Activated CD4-positive, alpha-beta memory T cell treated with anti-CD3 and anti-CD28 coated beads, Interleukin-2, amount 10 ng/mL, durations not matched to agents 7 days and 5 days (primary cell): Measurements from ENCODE around the gene FERMT2. TPM values are rescaled to one million over a fixed set of nuclear protein-coding genes. Genes with fewer than 3 reads are reported as not detected.
"Not testable (repeated sequence)": the region's sequence is repeated elsewhere in the genome, so short reads cannot be mapped to it uniquely, and the experiment has no call there.

Experiments
- CTCF ChIA-PET: fragments of 350-600 bp; sonication (Branson Sonifier 250); formaldehyde crosslinking; loops from one replicate; lab custom pipeline; 2021; ENCODE audit warnings: antibody characterized with exemption, inconsistent platforms; lab: Charles Lee
- POLR2A ChIA-PET: fragments of 350-600 bp; sonication (Branson Sonifier 250); formaldehyde crosslinking; loops from one replicate; lab custom pipeline; 2021; ENCODE audit warnings: antibody characterized with exemption; lab: Charles Lee
- DNase-seq: peaks from one replicate; pipeline ENCODE4 v3.0.0-alpha.2; 2020
- H3K27ac Mint-ChIP-seq: one replicate; pipeline ENCODE4 v1.8.0; 2021; ENCODE audit warnings: mild to moderate bottlenecking, mixed read lengths
- H3K27me3 Mint-ChIP-seq: one replicate; pipeline ENCODE4 v1.8.0; 2021; ENCODE audit warnings: mixed read lengths
- H3K36me3 Mint-ChIP-seq: one replicate; pipeline ENCODE4 v1.8.0; 2021; ENCODE audit warnings: low read depth, mixed read lengths
- H3K4me1 Mint-ChIP-seq: one replicate; pipeline ENCODE4 v1.8.0; 2021; ENCODE audit warnings: mixed read lengths
- H3K4me3 Mint-ChIP-seq: one replicate; pipeline ENCODE4 v1.8.0; 2021; ENCODE audit warnings: mild to moderate bottlenecking, mixed read lengths
- H3K9me3 Mint-ChIP-seq: one replicate; pipeline ENCODE4 v1.8.0; 2021; ENCODE audit warnings: mixed read lengths
- total RNA-seq, 2 experiments: library from RNA; stranded (reverse); gene quantifications; one replicate each; pipeline ENCODE4 v1.2.3, GENCODE V29; 2021

Gene FERMT2
- total RNA-seq, 2 experiments from 2014 or later = 1.8 to 2.8 TPM

GRCh38 chr14:52864893-52865292, 86.0 kb downstream of the FERMT2 start:
- DNase-seq, H3K4me1 Mint-ChIP-seq, CTCF ChIA-PET, H3K4me3 Mint-ChIP-seq, H3K9me3 Mint-ChIP-seq, POLR2A ChIA-PET, H3K36me3 Mint-ChIP-seq, H3K27me3 Mint-ChIP-seq, H3K27ac Mint-ChIP-seq: not testable (repeated sequence)

- no peaks in the 10 kb centered on the region for H3K4me1 Mint-ChIP-seq
- H3K27me3 Mint-ChIP-seq = no peaks in the 10 kb centered on the region
- no peaks in the 10 kb centered on the region for H3K9me3 Mint-ChIP-seq
- no peak overlapping the region for H3K27ac Mint-ChIP-seq
- no peaks in the 10 kb centered on the region for H3K36me3 Mint-ChIP-seq
- CTCF ChIA-PET = no interaction called here
- POLR2A ChIA-PET = no interaction called here
- no peak overlapping the region for H3K4me3 Mint-ChIP-seq
- no peak for DNase-seq
Measured at GRCh38 chr14:52863334-52863700, 87.5 kb downstream of the FERMT2 start.

GRCh38 chr14:52862632-52863333, 88.1 kb downstream of the FERMT2 start:
- Mint-ChIP-seq H3K9me3 (no peaks in the 10 kb centered on the region), H3K27me3 (no peaks in the 10 kb centered on the region), H3K36me3 (no peaks in the 10 kb centered on the region), H3K4me1 (no peaks in the 10 kb centered on the region), H3K27ac (no peak overlapping the region), H3K4me3 (no peak overlapping the region)
- ChIA-PET POLR2A (no interaction called here), CTCF (interaction anchor here (0.6 kb wide), 1 partner anchor 38 kb away, joined by 3 read pairs; no protein-coding TSS in a partner anchor)
- no peak for DNase-seq

- ChIA-PET POLR2A (no interaction called here), CTCF (no interaction called here)
- no peak for DNase-seq
- no peaks in the 10 kb centered on the region for H3K27me3 Mint-ChIP-seq
- H3K4me1 Mint-ChIP-seq = no peaks in the 10 kb centered on the region
- H3K9me3 Mint-ChIP-seq = no peaks in the 10 kb centered on the region
- no peaks in the 10 kb centered on the region for H3K36me3 Mint-ChIP-seq
- H3K4me3 Mint-ChIP-seq = no peak overlapping the region
- H3K27ac Mint-ChIP-seq = no peak overlapping the region
Measured at GRCh38 chr14:52861403-52861802, 89.4 kb downstream of the FERMT2 start.

- Mint-ChIP-seq H3K4me3 (no peak overlapping the region), H3K4me1 (no peaks in the 10 kb centered on the region), H3K36me3 (no peaks in the 10 kb centered on the region), H3K27ac (no peak overlapping the region), H3K9me3 (no peaks in the 10 kb centered on the region), H3K27me3 (no peaks in the 10 kb centered on the region)
- ChIA-PET POLR2A (no interaction called here), CTCF (no interaction called here)
- DNase-seq = no peak
Measured at GRCh38 chr14:52860910-52861309, 89.9 kb downstream of the FERMT2 start.

- Mint-ChIP-seq H3K4me3 (no peak overlapping the region), H3K9me3 (no peaks in the 10 kb centered on the region), H3K27me3 (no peaks in the 10 kb centered on the region), H3K27ac (no peak overlapping the region), H3K36me3 (no peaks in the 10 kb centered on the region), H3K4me1 (no peaks in the 10 kb centered on the region)
- POLR2A ChIA-PET = no interaction called here
- DNase-seq = no peak
- CTCF ChIA-PET = no interaction called here
Measured at GRCh38 chr14:52860209-52860608, 90.6 kb downstream of the FERMT2 start.

GRCh38 chr14:52856139-52856538, 94.7 kb downstream of the FERMT2 start:
- DNase-seq = no peak
- ChIA-PET POLR2A (no interaction called here), CTCF (no interaction called here)
- Mint-ChIP-seq H3K36me3 (no peaks in the 10 kb centered on the region), H3K4me3 (no peak overlapping the region), H3K27ac (no peak overlapping the region), H3K9me3 (no peaks in the 10 kb centered on the region), H3K4me1 (peaks cover 5% of the 10 kb centered on the region), H3K27me3 (no peaks in the 10 kb centered on the region)

GRCh38 chr14:52853522-52853854, 97.4 kb downstream of the FERMT2 start:
- CTCF ChIA-PET = no interaction called here
- DNase-seq = no peak
- no peak overlapping the region for H3K4me3 Mint-ChIP-seq
- peaks cover 5% of the 10 kb centered on the region for H3K4me1 Mint-ChIP-seq
- no peak overlapping the region for H3K27ac Mint-ChIP-seq
- no peaks in the 10 kb centered on the region for H3K27me3 Mint-ChIP-seq
- H3K36me3 Mint-ChIP-seq = no peaks in the 10 kb centered on the region
- POLR2A ChIA-PET = no interaction called here
- H3K9me3 Mint-ChIP-seq = no peaks in the 10 kb centered on the region

GRCh38 chr14:52852810-52853521, 97.9 kb downstream of the FERMT2 start:
- POLR2A ChIA-PET = no interaction called here
- DNase-seq = no peak
- Mint-ChIP-seq H3K27me3 (no peaks in the 10 kb centered on the region), H3K9me3 (no peaks in the 10 kb centered on the region), H3K4me3 (no peak overlapping the region), H3K27ac (no peak overlapping the region), H3K36me3 (no peaks in the 10 kb centered on the region), H3K4me1 (peaks cover 5% of the 10 kb centered on the region)
- CTCF ChIA-PET = no interaction called here

- peaks cover 5% of the 10 kb centered on the region for H3K4me1 Mint-ChIP-seq
- ChIA-PET POLR2A (no interaction called here), CTCF (no interaction called here)
- H3K4me3 Mint-ChIP-seq = no peak overlapping the region
- H3K36me3 Mint-ChIP-seq = no peaks in the 10 kb centered on the region
- no peak for DNase-seq
- H3K27ac Mint-ChIP-seq = no peak overlapping the region
- H3K9me3 Mint-ChIP-seq = no peaks in the 10 kb centered on the region
- H3K27me3 Mint-ChIP-seq = no peaks in the 10 kb centered on the region
Measured at GRCh38 chr14:52850451-52850909, 100.4 kb downstream of the FERMT2 start.

GRCh38 chr14:52848626-52849025, 102.2 kb downstream of the FERMT2 start:
- POLR2A ChIA-PET = no interaction called here
- H3K36me3 Mint-ChIP-seq = no peaks in the 10 kb centered on the region
- H3K27me3 Mint-ChIP-seq = no peaks in the 10 kb centered on the region
- H3K9me3 Mint-ChIP-seq = no peaks in the 10 kb centered on the region
- H3K4me1 Mint-ChIP-seq = peaks cover 5% of the 10 kb centered on the region
- CTCF ChIA-PET = interaction anchor here (0.7 kb wide), 1 partner anchor 152 kb away, joined by 3 read pairs; no protein-coding TSS in a partner anchor
- DNase-seq = no peak
- H3K4me3 Mint-ChIP-seq = no peak overlapping the region
- no peak overlapping the region for H3K27ac Mint-ChIP-seq

- POLR2A ChIA-PET = no interaction called here
- Mint-ChIP-seq H3K4me1 (no peaks in the 10 kb centered on the region), H3K27ac (no peak overlapping the region), H3K36me3 (no peaks in the 10 kb centered on the region), H3K9me3 (no peaks in the 10 kb centered on the region), H3K4me3 (no peak overlapping the region), H3K27me3 (no peaks in the 10 kb centered on the region)
- CTCF ChIA-PET = no interaction called here
- DNase-seq = no peak
Measured at GRCh38 chr14:52846591-52846990, 104.3 kb downstream of the FERMT2 start.

- ChIA-PET POLR2A (interaction anchor here (0.6 kb wide), 1 partner anchor 380 kb away, joined by 3 read pairs; no protein-coding TSS in a partner anchor), CTCF (no interaction called here)
- no peaks in the 10 kb centered on the region for H3K27me3 Mint-ChIP-seq
- H3K4me3 Mint-ChIP-seq = no peak overlapping the region
- no peaks in the 10 kb centered on the region for H3K36me3 Mint-ChIP-seq
- no peaks in the 10 kb centered on the region for H3K4me1 Mint-ChIP-seq
- H3K27ac Mint-ChIP-seq = no peak overlapping the region
- no peak for DNase-seq
- no peaks in the 10 kb centered on the region for H3K9me3 Mint-ChIP-seq
Measured at GRCh38 chr14:52845081-52845480, 105.8 kb downstream of the FERMT2 start.
